NCI-H82 treated with DMSO at 0.1 percent for 48 hours (cell line): ENCODE results near the gene NUDT16L1.

Source experiments
- DNase-seq: peaks from one replicate; lab custom pipeline; 2025; ENCODE audit not compliant: unreplicated experiment; lab: John Stamatoyannopoulos, UW

Gene NUDT16L1

DNA sequence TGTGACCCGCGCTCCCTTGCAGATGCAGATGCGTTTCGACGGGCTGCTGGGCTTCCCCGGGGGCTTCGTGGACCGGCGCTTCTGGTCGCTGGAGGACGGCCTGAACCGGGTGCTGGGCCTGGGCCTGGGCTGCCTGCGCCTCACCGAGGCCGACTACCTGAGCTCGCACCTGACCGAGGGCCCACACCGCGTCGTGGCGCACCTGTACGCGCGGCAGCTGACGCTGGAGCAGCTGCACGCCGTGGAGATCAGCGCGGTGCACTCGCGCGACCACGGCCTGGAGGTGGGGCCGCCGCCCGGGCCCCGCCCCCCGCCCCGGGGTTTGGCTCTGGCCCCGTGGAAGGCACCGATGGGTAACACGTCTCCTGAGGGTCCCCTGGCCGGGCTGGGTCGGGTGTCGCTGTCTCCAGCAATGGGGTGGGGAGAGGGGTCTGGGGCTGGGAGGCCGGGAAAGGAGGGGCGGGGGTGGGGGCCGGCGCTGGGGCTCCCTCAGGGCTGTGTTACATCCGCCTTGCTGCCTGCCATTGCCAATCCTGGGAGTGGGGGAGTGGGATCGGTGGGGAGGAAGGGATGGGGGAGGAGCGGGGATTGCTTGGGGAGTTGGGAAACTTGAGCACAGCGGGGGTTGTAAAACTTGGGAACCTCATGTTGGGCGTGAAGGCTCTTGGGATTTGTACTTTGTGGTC is 737 bp downstream of the NUDT16L1 start:
- DNase-seq: no peak

DNA sequence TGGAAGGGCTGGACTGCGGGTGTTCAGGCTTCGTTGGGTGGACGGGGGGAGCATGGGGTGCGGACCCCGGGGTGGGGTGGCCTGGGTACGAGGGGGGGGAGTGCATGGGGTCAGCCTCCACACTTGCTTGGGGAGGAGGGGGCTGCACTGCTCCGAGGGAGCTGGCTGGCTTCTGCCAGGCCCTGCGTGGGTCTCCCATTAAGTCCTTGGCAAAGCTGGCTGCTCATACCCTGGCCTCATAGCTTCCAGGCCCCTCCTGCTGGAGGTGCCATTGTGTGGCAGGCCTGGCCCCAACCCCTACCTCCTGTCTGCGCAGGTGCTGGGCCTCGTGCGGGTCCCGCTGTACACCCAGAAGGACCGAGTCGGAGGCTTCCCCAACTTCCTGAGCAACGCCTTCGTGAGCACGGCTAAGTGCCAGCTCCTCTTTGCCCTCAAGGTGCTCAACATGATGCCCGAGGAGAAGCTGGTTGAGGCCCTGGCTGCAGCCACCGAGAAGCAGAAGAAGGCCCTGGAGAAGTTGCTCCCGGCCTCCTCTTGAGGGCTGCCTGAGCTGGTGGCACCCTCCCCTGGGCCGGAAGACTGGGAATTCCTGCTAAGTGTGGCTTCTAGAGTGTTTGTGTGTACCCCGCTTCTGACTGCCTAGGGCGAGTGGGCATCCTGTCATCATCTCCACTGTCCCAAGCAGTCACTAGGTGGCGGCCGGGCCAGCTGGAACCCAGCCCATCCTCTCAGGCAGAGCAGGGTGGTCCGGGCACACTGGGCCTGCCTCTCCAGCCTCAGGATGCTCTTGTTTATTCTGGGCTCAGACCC is 1.5 kb downstream of the NUDT16L1 start:
- no peak for DNase-seq

DNA sequence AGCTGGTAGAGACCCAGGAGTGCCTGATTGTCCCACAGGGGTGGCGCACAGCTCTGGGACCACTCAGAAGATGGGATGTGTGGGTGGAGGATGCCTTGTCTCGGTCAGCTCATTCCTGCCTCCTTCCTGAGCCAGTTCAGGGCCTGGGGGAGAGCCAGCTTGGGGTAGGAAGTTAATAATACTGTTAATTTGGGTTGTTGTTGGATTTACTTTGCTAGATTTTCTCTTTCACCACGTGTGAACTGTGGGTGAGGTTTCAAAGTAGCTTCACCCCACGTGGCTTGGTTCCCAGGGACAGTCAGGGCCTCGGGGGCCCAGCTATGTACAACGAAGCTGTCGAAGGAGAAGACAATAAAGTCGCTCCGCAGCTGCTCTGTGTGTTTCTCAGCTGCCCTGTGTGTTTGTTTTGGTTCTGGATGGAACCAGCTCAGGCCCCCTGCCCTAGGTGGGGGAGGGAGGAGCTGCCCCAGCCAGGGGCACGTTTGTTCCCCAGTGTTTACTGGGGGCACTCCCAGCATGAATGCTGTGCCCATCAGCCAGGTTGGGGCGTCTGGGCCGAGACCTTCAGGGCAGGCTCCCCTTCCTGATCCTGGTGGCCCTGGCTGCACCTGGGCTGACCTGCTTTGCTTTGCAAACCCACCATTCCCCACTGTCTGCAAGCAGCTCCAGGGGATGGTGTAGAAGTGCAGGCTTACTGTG is 2.3 kb downstream of the NUDT16L1 start:
- DNase-seq: no peak

DNA sequence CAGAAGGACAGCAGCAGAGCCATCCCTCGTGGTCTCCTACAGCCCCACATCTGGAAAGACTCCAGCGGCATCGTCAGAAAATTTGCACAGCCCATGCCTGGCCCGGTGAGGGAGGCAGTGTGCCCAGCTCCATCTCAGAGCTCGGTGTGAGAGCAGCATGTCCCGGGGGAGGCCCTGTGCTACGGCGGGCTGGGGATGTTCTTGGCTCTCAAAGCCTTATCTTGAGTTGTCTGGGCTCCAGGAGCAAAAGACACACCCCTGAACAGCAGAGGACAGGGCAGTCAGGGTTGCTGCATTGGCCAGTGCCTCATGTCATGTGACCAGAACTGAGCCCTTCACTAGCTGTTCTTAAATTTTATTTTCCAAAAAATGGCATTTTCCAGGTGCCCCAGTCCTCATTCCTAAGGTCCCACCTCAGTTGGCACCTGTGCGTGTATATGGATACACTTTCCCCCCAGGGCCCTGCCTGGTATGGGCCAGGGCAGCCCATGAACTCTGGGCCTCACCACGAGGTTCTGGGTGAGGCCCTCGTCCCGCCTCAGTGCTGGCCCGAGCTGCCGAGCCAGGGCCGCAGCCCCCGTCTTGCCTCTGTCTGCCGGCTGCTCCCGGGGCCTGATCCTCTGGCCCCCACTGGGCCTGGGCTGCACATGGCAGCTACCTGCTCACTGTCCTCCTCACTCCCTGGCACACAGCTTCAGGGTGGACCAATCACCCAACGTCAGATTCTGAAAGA is 3.0 kb downstream of the NUDT16L1 start:
- DNase-seq: no peak

DNA sequence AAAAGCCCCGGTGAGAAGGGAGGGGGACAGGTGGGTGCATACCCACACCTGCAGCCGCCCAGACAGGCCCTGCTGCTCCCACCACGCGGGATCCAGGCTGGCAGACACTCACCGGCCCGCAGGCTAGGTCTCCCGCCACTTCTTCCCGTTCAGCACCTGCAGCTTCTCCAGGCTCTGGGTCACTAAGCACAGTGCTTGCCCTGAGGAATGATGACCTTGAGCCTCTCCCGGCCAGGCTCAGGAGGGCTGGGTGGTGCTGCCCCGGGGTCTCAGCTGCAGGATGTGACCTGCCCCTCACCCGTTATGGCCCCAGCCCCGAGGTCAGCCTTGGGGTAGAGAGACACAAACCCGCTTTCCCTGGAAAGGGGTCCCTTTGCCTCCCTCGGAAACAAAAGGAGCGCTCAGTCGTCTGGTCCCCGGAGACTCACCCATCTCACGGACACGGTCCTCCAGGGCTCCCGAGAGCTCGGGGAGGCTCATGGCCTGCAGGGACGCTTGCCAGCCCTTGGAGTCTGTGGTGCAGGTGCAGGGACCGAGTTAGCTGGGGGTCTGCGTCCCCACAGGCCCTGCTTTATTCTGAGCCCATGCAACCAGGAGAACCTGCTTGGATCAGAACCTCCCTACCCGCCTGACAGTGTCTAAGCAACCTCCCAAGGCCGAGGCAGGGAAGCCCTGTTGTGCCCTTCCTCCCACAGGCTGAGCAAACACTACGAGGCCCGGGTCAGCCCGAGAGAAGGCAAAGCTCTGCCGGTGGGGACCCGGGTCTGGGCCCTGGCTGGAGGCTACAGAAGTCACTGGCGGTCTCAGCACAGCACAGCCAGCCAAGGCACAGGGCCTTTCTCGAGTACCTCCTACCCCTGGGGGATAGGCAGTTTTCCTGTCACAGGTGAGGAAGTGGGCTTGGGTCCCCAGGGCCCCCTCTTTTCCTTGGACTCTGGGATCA is 3.8 kb downstream of the NUDT16L1 start:
- DNase-seq: no peak

DNA sequence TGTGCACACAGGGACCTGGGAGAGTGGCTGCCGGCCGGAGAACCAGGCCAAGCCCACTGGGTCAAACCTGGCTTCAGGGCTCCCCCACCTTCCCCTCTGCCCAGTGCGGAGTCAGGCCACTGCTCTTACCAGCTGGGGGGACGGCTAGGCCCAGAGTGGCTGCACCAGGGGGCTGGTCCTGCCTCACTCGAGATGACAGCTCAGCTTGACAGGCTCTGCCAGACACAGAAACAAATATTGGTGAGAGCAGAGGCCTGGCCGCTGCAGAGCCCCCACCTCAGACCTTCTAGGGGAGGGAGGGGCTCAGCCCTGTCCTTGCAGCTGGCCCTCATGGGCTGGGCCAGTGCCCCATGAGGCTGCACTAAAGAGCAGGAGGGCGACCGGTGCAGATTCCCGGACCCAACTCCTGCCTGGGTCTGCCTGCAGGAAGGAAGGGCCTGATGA is 4.5 kb downstream of the NUDT16L1 start:
- DNase-seq: no peak

DNA sequence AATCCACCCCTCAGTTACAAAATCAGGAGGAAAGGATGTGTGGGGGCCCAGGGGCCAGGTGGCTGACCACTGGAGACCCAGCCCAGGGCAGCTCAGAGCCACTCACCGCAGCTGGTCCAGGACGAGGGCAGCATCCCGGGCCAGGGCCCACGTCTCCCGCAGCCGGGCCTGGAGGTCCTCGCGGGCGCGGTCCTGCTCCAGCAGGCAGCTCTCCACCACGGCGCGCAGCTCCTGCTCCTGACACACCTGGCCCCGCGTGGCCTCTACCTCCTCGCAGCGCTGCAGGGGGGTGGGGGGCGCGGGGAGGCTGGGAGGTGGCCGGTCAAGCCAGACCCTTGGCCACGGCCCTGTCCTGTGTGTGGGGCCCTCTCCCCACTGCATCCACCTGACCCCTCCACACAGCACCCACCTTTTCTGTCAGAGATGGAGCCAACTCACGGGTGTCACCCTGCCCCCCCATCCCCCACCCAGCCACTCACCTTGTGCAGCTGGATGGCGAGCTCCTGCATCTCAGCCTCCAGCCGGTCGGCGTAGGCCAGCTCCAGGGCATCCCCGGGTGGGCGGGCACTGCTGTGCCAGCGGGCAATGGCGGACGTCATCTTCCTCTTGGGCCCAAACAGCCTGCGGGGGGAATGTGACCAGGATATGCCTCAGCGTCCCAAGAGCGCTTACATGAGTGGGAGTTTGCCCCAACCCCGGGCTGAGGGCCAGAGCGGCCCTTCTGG is 5.1 kb downstream of the NUDT16L1 start:
- no peak for DNase-seq

DNA sequence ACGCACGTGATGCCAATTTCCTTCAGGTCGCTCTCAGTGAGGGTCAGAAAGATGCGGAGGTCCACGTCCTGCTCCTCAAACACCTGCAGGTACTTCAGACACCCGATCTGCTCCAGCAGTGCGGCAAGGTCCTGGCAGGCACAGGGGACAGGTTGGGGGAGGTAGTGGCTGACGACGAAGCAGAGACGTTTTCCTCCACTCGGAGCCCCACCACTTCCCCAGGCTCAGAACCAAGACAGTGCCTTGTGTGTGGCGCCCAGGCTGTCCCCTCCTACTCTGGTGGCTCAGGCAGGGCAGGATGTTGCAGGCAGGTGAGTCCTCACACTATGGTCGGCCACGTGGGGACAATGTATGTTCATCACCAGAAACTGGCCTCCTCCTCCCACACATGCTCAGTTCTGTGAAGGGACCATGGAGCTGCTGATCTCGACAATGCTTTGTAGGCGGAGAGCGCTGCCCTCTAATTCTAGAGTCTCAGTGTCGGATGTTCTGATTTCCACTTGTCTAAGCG is 5.7 kb downstream of the NUDT16L1 start:
- DNase-seq: no peak

DNA sequence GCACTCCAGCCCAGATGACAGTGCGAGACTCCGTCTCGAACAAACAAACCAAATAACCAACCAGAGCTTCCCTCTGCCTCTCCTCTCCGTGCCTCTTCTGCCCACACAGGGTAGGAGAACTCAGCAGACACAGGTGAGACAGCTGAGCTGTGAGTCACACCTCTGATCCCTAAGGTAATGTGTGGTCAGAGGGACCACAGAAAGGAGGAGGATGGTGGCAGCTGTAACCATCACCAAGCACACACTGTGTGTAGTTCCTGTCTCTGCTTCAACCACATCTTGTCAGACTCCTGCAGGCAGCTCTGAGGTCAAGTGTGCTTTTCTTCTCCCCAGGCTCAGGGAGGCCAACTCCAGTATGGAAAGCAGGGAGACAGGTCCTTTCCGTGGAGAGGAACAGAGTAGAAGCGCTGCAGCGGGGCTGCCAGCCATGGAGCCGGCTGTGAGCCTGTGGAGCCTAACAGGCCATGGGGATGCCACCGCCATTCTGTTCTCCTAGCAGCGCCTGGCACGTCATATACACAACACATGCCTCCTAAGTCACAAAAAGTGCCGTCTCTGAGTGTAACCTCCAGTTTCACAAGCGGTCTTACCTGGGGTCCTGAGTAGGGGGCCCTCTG is 7.1 kb downstream of the NUDT16L1 start:
- no peak for DNase-seq

DNA sequence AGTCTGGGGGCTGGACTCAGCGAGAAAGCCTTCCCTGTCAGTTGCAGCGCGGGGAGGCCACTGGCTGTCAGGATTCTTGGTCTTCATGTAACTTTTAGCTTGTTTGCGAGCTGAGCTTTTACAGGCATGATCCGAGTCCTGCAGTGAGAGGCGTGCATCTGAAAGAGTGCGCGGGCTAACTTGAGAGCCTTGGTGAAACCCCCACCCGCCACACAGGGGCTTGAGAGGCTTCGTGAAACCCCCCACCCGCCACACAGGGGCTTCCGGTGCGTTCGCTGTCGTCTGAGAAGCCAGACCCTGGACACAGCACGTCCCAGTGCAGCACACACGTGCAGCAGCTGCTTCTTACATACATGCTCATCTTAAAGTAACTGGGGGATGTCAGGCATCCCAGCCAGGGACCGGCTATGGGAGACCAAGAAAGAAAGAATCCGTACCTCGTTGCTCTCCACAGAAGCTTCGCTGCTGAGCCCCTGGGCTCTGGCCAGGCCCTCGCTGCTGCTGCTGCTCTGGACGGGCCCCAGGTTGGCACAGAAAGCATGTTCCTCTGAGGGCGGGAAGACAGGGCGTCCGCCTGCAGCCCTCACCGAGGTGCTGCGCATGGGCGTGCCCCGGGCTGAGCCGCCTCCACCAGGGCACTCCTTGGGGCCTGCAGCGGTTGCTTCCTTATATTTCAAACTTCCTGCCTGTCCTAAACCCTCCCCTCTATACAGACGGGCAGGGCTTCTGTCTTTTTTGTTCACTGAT is 7.8 kb downstream of the NUDT16L1 start:
- no peak for DNase-seq

DNA sequence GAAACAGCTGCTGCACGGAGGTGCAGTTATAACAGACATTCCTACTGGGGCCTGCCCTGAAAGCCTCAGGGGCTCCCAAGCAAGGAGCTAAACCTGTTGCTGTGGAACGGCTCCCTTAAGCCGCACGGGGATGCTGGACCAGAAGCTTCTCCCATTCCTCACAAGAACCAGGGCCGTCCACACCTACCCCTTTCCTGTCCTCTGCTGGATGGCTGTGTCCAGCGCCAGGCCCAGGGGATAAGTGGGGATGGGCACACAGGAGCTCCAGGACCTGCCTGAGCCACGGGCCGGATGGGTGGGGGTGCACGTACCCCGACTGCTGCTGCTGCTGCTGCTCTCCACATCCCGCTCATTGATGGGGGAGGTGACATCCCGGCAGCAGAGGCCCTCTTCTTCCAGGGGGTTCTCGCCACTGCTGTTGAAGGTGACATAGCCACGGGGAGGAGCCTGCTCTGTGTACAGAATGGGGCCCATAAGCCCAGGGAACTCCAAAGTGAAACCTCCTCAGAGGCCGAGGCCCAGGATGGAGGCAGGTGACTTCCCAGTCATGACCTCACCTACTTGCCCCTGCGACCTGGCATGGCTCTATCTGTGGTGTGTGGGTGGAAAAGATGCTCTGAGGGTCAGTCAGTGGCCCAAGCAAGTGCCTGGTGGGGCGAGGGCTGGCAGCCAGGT is 8.6 kb downstream of the NUDT16L1 start:
- DNase-seq: no peak

DNA sequence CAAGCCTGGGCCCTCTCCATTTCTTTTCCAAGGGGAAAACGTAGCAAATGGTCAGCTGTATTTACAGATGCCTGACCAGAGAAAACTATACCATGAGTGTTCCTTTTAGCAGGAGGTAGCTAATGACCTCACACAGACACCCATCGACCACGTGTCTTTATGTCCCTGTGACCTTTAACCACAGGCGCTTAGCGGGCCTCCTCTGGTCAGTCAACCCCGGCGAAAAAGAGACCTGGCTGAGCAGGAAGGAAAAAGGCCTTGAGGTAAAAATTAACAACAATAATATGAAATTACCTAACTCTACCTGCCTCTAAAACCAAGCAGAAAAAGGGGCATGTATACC is 9.1 kb downstream of the NUDT16L1 start:
- DNase-seq: no peak

DNA sequence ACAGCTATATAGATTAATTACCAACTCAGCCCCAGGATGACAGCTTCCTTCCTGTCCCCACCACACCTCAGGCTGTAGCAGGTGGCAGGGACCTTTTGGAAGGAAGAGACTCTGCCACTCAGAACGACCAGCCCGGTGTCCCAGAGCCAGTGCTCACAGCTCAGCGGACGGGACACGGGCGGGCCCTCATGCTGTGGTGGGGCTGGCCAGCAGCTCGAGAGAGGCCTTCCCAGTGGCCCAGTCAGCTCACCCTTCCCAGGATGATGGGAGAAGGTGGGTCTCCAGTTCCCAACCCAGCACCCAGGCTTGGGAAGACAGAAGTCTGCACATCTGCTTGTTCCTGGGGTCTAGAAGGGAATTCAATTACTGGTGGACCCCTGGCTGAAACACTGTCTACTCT is 10.5 kb downstream of the NUDT16L1 start:
- no peak for DNase-seq

DNA sequence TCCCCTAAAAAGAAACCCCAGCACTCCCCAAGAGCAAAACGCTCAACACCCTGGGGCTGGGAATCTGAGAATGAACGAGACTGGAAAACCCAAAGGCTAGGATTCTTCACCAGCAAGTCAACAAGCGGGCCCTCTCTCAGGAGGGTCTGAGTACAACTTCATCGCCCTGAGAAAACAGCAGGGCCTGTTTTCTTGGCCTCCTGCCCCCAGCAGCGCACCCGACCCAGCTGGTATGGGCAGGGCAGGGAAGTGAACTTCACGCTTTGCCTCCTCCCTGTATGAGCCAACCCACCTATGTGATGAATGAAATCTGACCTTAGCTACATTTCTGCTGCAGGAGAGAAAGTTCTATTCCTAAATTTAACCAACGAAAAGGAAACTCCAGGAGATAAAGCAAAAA is 11.1 kb downstream of the NUDT16L1 start:
- DNase-seq: no peak

DNA sequence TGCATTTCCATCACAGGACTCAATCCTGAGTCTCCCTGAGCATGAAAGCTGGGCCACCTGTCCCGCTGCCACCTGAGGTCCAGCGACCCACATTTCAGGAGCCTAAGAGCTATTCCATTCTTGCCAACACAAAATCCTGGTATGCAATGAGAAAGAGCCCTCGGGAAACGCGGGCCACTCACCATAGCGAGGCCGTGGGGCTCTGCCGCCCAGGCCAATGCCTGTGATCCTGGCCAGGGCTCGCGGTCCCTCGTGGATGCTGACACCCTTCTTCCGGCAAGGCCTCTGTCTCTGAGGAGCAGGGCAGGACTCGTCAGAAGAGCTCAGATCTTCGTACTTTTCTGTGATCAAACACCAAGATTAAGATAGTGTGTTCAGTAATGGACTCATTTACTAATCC is 11.6 kb downstream of the NUDT16L1 start:
- DNase-seq: no peak

DNA sequence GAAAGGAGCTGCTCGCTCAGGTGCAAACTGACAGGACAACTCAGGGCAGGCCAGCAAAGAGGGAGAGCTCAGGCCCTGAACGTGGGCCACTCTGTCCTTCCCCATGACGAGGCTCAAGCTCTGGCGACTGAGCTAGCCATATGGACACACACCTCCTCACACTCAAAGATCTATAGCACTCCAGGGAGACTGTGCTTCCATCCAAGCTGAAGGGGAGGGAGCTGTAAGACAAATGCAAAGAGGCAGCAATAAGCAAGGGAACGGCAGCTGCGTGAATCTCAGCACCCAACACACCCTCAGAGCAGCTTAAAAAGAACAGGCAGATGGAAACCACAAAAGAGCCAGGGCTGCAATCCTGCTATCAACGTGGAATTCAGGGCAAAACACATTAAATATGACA is 13.5 kb downstream of the NUDT16L1 start:
- DNase-seq: no peak

DNA sequence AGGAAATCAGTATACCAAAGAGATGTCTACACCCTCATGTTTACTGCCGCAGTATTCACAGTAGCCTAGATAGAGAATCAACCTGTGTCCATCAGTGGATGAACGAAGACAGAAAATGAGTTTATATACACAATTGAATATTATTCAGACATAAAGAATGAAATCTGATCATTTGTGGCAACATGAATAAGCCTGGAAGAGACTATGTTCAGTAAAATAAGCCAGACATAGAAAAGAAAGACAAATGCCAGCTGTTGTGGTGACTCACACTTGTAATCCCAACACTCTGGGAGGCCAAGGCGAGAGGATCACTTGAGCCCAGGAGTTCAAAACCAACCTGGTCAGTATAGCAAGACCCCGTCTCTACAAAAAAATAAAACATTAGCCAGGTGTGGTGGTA is 16.1 kb downstream of the NUDT16L1 start:
- DNase-seq: no peak
